HG03354 (cell line): ENCODE measurements around the gene STAG1.
"Not testable (repeated sequence)": the region's sequence is repeated elsewhere in the genome, so short reads cannot be mapped to it uniquely, and the experiment has no call there.

Experiments
- ATAC-seq: cut with Tn5 transposase; IDR thresholded peaks from one replicate; pipeline ENCODE4 v1.9.1; 2021; ENCODE audit warnings: mild to moderate bottlenecking; ENCODE audit not compliant: unreplicated experiment, poor library complexity, severe bottlenecking

STAG1 gene

GRCh38 chr3:136617969-136618525 lies 134.1 kb downstream of the STAG1 start:
- not testable (repeated sequence) for ATAC-seq

GRCh38 chr3:136617198-136617597 lies 135.0 kb downstream of the STAG1 start:
- no peak for ATAC-seq

GRCh38 chr3:136612512-136612911 lies 139.7 kb downstream of the STAG1 start:
- no peak for ATAC-seq

DNA sequence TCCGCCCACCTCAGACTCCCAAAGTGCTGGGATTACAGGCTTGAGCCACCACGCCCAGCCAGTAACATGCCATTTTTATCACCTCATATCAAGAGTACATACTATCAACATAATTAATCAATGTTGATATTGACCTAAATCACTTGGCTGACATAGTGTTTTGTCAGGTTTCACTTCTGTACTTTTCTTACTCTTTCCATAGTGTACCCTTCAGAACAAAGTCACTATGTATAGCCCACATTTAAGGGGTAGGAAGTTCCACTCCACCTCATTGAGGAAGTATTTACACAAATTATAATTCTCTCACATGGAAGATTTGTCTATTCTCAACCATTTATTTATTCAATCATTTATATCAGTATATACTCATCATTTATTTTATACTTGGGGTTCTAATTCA lies 145.2 kb downstream of the STAG1 start:
- ATAC-seq = no peak

- ATAC-seq = not testable (repeated sequence)
Observed at GRCh38 chr3:136606216-136606615, 146.0 kb downstream of the STAG1 start.

DNA sequence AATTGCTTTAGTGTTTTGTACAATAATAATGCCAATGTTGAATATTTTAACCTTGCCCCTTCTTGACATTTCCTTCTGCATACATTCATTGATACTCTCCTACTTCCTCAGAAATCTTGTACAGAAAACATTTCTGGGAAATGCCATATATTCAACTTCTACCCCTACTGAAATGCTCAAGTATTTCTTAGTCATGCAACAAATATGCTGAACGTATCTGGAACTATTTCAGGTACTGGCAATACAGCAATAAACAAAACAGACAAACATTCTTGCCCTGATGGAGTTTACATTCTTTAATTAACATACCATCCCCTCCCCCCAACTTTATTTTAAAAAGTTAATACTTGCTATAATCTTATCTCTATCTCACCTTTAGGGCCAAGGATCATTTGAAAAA lies 147.2 kb downstream of the STAG1 start:
- ATAC-seq = no peak

DNA sequence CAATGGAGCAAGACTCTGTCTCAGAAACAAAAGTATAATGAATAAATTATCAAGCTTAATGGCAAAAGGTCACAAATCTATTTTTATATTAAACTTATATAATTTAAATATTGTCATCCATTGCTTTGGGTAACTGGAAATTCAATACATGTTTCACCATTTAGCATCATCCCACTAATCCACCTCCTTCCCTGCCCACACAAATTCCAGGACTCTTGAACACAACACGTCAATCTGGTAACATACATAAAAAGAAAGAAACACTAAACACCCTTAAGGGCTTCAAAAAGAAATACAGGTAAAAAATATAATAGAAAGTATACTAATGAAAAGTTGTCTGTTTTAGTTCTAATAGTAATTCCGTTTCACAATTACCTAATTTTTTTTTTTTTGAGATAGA lies 149.4 kb downstream of the STAG1 start:
- ATAC-seq = no peak

DNA sequence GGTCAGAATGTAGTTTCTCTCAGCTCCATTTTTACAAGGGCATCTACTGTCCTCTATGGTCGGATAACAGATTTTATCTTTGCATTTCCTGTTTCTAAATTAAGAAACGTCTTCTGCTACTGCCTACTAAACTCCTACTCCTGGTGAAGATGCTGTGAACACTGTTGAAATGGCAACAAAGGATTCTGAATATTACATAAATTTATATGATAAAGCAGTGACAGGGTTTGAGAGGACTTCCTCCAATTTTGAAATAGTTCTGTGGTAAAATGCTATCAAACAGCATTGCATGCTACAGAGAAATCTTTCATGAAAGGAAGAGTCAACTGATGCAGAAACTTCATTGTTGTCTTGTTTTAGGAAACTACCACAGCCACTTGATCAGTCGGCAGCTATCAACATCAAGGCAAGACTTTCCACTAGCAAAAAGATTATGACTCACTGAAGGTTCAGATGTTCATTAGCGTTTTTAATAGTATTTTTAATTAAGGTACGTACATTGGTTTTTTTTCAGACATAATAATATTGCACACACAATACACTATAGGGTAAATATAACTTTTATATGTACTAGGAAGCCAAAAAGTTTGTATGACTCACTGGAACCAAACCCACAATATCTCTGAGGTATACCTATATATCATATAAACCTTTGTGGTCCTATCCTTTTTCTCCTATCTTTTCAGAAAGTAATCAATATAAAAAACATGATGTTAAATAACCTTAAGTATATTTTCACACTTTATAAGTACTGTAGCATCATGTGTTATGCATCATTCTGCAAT lies 156.1 kb downstream of the STAG1 start:
- no peak for ATAC-seq

DNA sequence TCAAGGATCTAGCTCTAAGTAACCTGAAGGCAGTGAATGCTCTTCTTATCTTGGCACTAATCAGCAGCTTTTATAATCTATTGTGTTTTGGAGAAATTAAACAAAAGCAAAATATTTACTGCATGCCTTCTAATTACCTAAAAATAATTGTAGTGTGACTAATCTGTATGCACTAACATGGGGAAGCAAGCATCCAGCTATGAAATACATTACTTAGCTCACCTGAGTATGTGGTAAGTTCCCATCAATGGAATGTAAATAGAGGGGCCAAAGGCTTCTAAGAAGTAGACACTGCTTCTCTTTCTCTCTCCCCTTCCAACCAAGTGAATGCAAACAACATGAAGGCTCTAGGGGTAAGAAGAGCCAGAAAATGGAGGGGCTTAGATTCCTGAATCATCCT lies 165.6 kb downstream of the STAG1 start:
- ATAC-seq = no peak

- ATAC-seq = no peak
Observed at GRCh38 chr3:136584728-136585127, 167.4 kb downstream of the STAG1 start.

DNA sequence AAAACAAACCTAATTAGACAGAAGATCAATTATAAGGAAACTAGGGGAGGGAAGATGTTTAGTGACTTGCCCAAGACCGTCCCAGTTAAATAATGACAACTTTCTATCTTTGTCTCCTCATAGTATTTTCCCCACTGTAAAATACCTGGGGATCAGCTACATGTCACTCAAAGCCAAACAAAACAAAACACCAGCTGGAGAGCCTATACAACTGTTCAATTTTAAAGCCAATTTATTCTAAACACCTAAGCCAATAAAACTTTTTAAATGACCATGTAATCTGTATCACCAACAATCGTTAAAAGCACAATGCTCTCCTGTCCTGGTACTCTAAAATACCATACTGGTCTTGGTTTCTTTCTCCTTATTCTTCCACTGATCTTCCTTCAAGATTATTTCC lies 168.4 kb downstream of the STAG1 start:
- no peak for ATAC-seq

DNA sequence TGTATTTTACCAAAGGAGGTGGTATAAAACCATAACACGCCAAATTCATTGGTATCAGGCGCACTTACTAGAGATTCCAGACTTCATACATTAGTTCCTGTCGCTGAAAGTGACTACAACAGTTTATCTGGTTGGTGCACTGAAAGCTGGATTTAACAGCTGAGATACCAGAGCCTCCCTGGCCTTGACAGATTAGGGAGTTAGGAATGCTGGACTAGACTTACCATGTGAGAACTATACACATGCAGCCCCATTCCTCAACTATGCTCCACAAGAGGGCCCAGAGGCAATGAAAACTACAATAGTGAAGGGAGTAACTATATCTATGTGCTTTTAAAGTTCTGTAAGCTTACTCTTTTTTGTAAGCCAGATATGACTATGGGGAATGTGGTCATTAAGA lies 174.4 kb downstream of the STAG1 start:
- ATAC-seq = no peak

- no peak for ATAC-seq
Observed at GRCh38 chr3:136576279-136577009, 175.7 kb downstream of the STAG1 start.

- no peak for ATAC-seq
Observed at GRCh38 chr3:136567599-136568188, 184.5 kb downstream of the STAG1 start.

DNA sequence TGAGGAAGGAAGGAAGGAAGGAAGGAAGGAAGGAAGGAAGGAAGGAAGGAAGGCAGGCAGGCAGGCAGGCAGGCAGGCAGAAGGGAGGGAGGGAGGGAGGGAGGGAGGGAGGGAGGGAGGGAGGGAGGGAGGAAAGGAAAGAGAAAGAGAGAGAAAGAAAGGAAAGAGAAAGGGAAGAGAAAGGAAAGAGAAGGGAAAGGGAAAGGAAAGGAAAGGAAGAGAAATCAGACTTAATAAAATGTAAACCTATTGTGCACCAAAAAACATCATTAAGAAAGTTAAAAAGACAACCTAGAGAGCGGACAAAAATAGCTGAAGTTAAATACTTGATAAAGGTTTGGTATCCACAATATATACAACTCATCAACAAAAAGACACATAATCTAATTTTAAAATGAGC lies 187.2 kb downstream of the STAG1 start:
- ATAC-seq = not testable (repeated sequence)

- ATAC-seq = no peak
Observed at GRCh38 chr3:136562026-136562425, 190.2 kb downstream of the STAG1 start.

- no peak for ATAC-seq
Observed at GRCh38 chr3:136559896-136560295, 192.3 kb downstream of the STAG1 start.

DNA sequence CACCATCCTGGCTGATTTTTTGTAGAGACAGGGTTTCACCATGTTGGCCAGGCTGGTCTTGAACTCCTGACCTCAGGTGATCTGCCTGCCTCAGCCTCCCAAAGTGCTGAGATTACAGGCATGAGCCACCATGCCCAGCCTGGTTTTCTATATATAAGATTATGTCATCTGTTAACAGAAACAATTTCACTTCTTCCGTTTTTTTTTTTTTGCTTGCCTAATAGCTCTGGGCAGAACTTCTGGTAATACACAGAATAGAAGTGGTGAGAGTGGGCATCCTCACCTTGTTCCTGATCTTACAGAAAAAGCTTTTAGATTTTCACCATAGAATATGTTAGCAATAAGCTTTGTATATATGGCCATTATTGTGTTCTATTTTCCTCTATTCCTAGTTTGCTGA lies 202.7 kb downstream of the STAG1 start:
- not testable (repeated sequence) for ATAC-seq

GRCh38 chr3:136547293-136547692 lies 204.9 kb downstream of the STAG1 start:
- peak; percentile 44 for ATAC-seq

GRCh38 chr3:136546720-136547119 lies 205.5 kb downstream of the STAG1 start:
- ATAC-seq = no peak
